ENCODE results near the gene SMPD3. TPM values are rescaled to one million over a fixed set of nuclear protein-coding genes. Genes with fewer than 3 reads are reported as not detected.

SMPD3 gene
- total RNA-seq, 4 donors from 2014 or later: 19.0 to 353 (median 206) TPM

GRCh38 chr16:68460067-68460466 is 11.8 kb upstream of the SMPD3 start:
- Histone ChIP-seq H3K27ac (no peak overlapping the region), H3K4me1 (no peaks in the 10 kb centered on the region), H3K27me3 (no peaks in the 10 kb centered on the region), H3K9me3 (no peaks in the 10 kb centered on the region), H3K36me3 (no peaks in the 10 kb centered on the region), H3K4me3 (no peak overlapping the region)
- TF ChIP-seq POLR2A (IDR thresholded peaks at IDR 0.05) (no peak), CTCF (IDR thresholded peaks at IDR 0.05) (no peak)
- no peak for DNase-seq

GRCh38 chr16:68459457-68459856 is 11.1 kb upstream of the SMPD3 start:
- DNase-seq: no peak
- Histone ChIP-seq H3K36me3 (no peaks in the 10 kb centered on the region), H3K27me3 (no peaks in the 10 kb centered on the region), H3K4me1 (no peaks in the 10 kb centered on the region), H3K4me3 (no peak overlapping the region), H3K9me3 (no peaks in the 10 kb centered on the region), H3K27ac (no peak overlapping the region)
- TF ChIP-seq CTCF (IDR thresholded peaks at IDR 0.05) (no peak), POLR2A (IDR thresholded peaks at IDR 0.05) (no peak)

GRCh38 chr16:68458551-68458950 is 10.2 kb upstream of the SMPD3 start:
- no peak for DNase-seq

GRCh38 chr16:68458101-68458500 is 9.8 kb upstream of the SMPD3 start:
- no peaks in the 10 kb centered on the region for H3K4me1 ChIP-seq
- no peaks in the 10 kb centered on the region for H3K36me3 ChIP-seq
- H3K4me3 ChIP-seq: no peak overlapping the region
- H3K27me3 ChIP-seq: no peaks in the 10 kb centered on the region
- no peaks in the 10 kb centered on the region for H3K9me3 ChIP-seq
- no peak overlapping the region for H3K27ac ChIP-seq
- TF ChIP-seq CTCF (IDR thresholded peaks at IDR 0.05) (no peak), POLR2A (IDR thresholded peaks at IDR 0.05) (no peak)
- no peak for DNase-seq

More at GRCh38 chr16:68458551-68458950, 10.2 kb upstream of the SMPD3 start:
- no peak for TF ChIP-seq CTCF (IDR thresholded peaks at IDR 0.05)
- no peaks in the 10 kb centered on the region for H3K4me1 ChIP-seq
- no peaks in the 10 kb centered on the region for H3K27me3 ChIP-seq
- no peaks in the 10 kb centered on the region for H3K36me3 ChIP-seq
- H3K27ac ChIP-seq: no peak overlapping the region
- no peaks in the 10 kb centered on the region for H3K9me3 ChIP-seq
- H3K4me3 ChIP-seq: no peak overlapping the region

GRCh38 chr16:68455631-68456030 is 7.3 kb upstream of the SMPD3 start:
- no peak overlapping the region for H3K4me3 ChIP-seq
- peak in 2 of 6 experiments; percentile 6 to 11 for TF ChIP-seq CTCF (IDR thresholded peaks at IDR 0.05)
- no peak for TF ChIP-seq POLR2A (IDR thresholded peaks at IDR 0.05)
- H3K9me3 ChIP-seq: no peaks in the 10 kb centered on the region
- peak in 1 of 3 donors; percentile 53 for DNase-seq
- no peaks in the 10 kb centered on the region for H3K4me1 ChIP-seq
- H3K27ac ChIP-seq: no peak overlapping the region
- no peaks in the 10 kb centered on the region for H3K27me3 ChIP-seq
- H3K36me3 ChIP-seq: no peaks in the 10 kb centered on the region

GRCh38 chr16:68454920-68455435 is 6.7 kb upstream of the SMPD3 start:
- no peak for DNase-seq
- no peak overlapping the region for H3K27ac ChIP-seq
- TF ChIP-seq POLR2A (IDR thresholded peaks at IDR 0.05) (no peak), CTCF (IDR thresholded peaks at IDR 0.05) (no peak)
- H3K27me3 ChIP-seq: no peaks in the 10 kb centered on the region
- no peaks in the 10 kb centered on the region for H3K9me3 ChIP-seq
- H3K36me3 ChIP-seq: no peaks in the 10 kb centered on the region
- H3K4me1 ChIP-seq: no peaks in the 10 kb centered on the region
- no peak overlapping the region for H3K4me3 ChIP-seq
